ENCODE measurements around the gene RETREG2.

RETREG2 gene

GRCh38 chr2:219219784-219220532 lies 41.9 kb downstream of the RETREG2 start:
- ATAC-seq: no peak
- TF ChIP-seq CSDC2 (CRISPR knock-in tag; IDR thresholded peaks at IDR 0.05) (no peak), SNAI2 (CRISPR knock-in tag; IDR thresholded peaks at IDR 0.05) (no peak), CSRNP3 (CRISPR knock-in tag; IDR thresholded peaks at IDR 0.05) (no peak), ZFP30 (CRISPR knock-in tag; IDR thresholded peaks at IDR 0.05) (no peak), PATZ1 (CRISPR knock-in tag; IDR thresholded peaks at IDR 0.05; ENCODE audit: borderline replicate concordance) (no peak), TCF4 (CRISPR knock-in tag; IDR thresholded peaks at IDR 0.05; ENCODE audit: borderline replicate concordance) (no peak), TOX (CRISPR knock-in tag; IDR thresholded peaks at IDR 0.05; ENCODE audit: borderline replicate concordance) (no peak), ARNTL (CRISPR knock-in tag; IDR thresholded peaks at IDR 0.05; ENCODE audit: borderline replicate concordance, low read depth) (no peak), PPARA (CRISPR knock-in tag; IDR thresholded peaks at IDR 0.05; ENCODE audit: borderline replicate concordance) (no peak), ESRRG (CRISPR knock-in tag; IDR thresholded peaks at IDR 0.05) (no peak), ZNF8 (CRISPR knock-in tag; IDR thresholded peaks at IDR 0.05) (no peak), TSHZ2 (CRISPR knock-in tag; IDR thresholded peaks at IDR 0.05) (no peak), ZNF565 (CRISPR knock-in tag; conservative IDR thresholded peaks at IDR 0.05; ENCODE audit: low read depth) (no peak), ZNF70 (CRISPR knock-in tag; IDR thresholded peaks at IDR 0.05) (no peak), GLIS3 (CRISPR knock-in tag; IDR thresholded peaks at IDR 0.05) (no peak)

- TF ChIP-seq ESRRG (CRISPR knock-in tag; IDR thresholded peaks at IDR 0.05) (no peak), CSRNP3 (CRISPR knock-in tag; IDR thresholded peaks at IDR 0.05) (no peak), ZFP30 (CRISPR knock-in tag; IDR thresholded peaks at IDR 0.05) (no peak), CSDC2 (CRISPR knock-in tag; IDR thresholded peaks at IDR 0.05) (no peak), CREB5 (CRISPR knock-in tag; IDR thresholded peaks at IDR 0.05; ENCODE audit: low read depth) (no peak), ZC3H10 (CRISPR knock-in tag; IDR thresholded peaks at IDR 0.05) (no peak), PATZ1 (CRISPR knock-in tag; IDR thresholded peaks at IDR 0.05; ENCODE audit: borderline replicate concordance) (no peak), RARB (CRISPR knock-in tag; IDR thresholded peaks at IDR 0.05) (no peak), ZFP3 (CRISPR knock-in tag; IDR thresholded peaks at IDR 0.05) (no peak), ZNF8 (CRISPR knock-in tag; IDR thresholded peaks at IDR 0.05) (no peak), TCF4 (CRISPR knock-in tag; IDR thresholded peaks at IDR 0.05; ENCODE audit: borderline replicate concordance) (no peak), PPARA (CRISPR knock-in tag; IDR thresholded peaks at IDR 0.05; ENCODE audit: borderline replicate concordance) (no peak), BACH2 (CRISPR knock-in tag; IDR thresholded peaks at IDR 0.05; ENCODE audit: borderline replicate concordance) (no peak), ISL1 (CRISPR knock-in tag; IDR thresholded peaks at IDR 0.05) (no peak), POU6F1 (CRISPR knock-in tag; IDR thresholded peaks at IDR 0.05; ENCODE audit: borderline replicate concordance, low read depth) (no peak), OSR1 (CRISPR knock-in tag; IDR thresholded peaks at IDR 0.05) (no peak), GLIS3 (CRISPR knock-in tag; IDR thresholded peaks at IDR 0.05) (no peak), ARNTL (CRISPR knock-in tag; IDR thresholded peaks at IDR 0.05; ENCODE audit: borderline replicate concordance, low read depth) (no peak), ZNF565 (CRISPR knock-in tag; conservative IDR thresholded peaks at IDR 0.05; ENCODE audit: low read depth) (no peak), SNAI2 (CRISPR knock-in tag; IDR thresholded peaks at IDR 0.05) (no peak)
- ATAC-seq: no peak
Measured at GRCh38 chr2:219220652-219221402, 42.8 kb downstream of the RETREG2 start.

All from SK-N-SH treated with all-trans-retinoic acid at 6 μM for 48 hours (cell line).